ENCODE measurements around the gene OSBPL10. TPM values are rescaled to one million over a fixed set of nuclear protein-coding genes. Genes with fewer than 3 reads are reported as not detected.
A peak's percentile ranks its signal among the peaks of the same experiment; 100 is the strongest.

OSBPL10 gene
- polyA plus RNA-seq, 1 experiment, result 11.2 TPM

GRCh38 chr3:31636694-31637442 lies 344.2 kb downstream of the OSBPL10 start:
- TF ChIP-seq, protein P1, sequence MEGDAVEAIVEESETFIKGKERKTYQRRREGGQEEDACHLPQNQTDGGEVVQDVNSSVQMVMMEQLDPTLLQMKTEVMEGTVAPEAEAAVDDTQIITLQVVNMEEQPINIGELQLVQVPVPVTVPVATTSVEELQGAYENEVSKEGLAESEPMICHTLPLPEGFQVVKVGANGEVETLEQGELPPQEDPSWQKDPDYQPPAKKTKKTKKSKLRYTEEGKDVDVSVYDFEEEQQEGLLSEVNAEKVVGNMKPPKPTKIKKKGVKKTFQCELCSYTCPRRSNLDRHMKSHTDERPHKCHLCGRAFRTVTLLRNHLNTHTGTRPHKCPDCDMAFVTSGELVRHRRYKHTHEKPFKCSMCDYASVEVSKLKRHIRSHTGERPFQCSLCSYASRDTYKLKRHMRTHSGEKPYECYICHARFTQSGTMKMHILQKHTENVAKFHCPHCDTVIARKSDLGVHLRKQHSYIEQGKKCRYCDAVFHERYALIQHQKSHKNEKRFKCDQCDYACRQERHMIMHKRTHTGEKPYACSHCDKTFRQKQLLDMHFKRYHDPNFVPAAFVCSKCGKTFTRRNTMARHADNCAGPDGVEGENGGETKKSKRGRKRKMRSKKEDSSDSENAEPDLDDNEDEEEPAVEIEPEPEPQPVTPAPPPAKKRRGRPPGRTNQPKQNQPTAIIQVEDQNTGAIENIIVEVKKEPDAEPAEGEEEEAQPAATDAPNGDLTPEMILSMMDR (IDR thresholded peaks at IDR 0.05; ENCODE audit: insufficient read depth, low read depth, low read length), result no peak
- ChIA-PET POLR2A (no interaction called here), CTCF (no interaction called here)
- no peaks in the 10 kb centered on the region for H3K27me3 ChIP-seq (ENCODE audit: control insufficient read depth, insufficient read depth, low read length)
- no peaks in the 10 kb centered on the region for H3K36me3 ChIP-seq (ENCODE audit: control insufficient read depth, insufficient read depth, low read length)
- no peak overlapping the region for H3K4me3 ChIP-seq (ENCODE audit: low read depth, low read length)
- no peak for DNase-seq (ENCODE audit: low read depth)

GRCh38 chr3:31636049-31636448 lies 345.0 kb downstream of the OSBPL10 start:
- DNase-seq (ENCODE audit: low read depth), result no peak
- CTCF ChIA-PET, result interaction anchor here (0.9 kb wide), 1 partner anchor 868 kb away, joined by 4 read pairs; no protein-coding TSS in a partner anchor
- H3K27me3 ChIP-seq (ENCODE audit: control insufficient read depth, insufficient read depth, low read length), result no peaks in the 10 kb centered on the region
- no peak overlapping the region for H3K4me3 ChIP-seq (ENCODE audit: low read depth, low read length)
- POLR2A ChIA-PET, result no interaction called here
- H3K36me3 ChIP-seq (ENCODE audit: control insufficient read depth, insufficient read depth, low read length), result no peaks in the 10 kb centered on the region
- TF ChIP-seq, protein P1 (IDR thresholded peaks at IDR 0.05; ENCODE audit: insufficient read depth, low read depth, low read length), result no peak

DNA sequence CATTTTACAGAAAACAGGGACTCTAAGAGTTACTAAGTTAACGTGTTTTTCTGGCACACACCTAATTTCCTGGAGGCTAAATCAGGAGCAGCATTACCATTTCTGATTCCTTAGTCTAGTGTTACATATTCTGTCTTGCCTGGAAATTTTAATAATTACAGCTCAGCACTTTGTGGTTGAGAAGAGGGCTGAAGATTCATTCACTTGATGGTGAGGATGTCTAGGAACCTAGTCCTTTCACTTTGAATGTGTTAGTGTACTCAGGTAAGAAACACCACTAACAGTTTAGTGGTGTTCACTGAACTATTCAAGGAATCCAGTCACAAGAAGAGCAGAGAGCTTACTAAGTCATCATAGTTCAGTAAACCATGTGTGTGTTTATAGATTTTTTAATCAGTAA lies 345.5 kb downstream of the OSBPL10 start:
- DNase-seq (ENCODE audit: low read depth), result no peak
- TF ChIP-seq, protein P1 (IDR thresholded peaks at IDR 0.05; ENCODE audit: insufficient read depth, low read depth, low read length), result no peak
- ChIA-PET POLR2A (no interaction called here), CTCF (interaction anchor here (0.9 kb wide), 1 partner anchor 867 kb away, joined by 4 read pairs; no protein-coding TSS in a partner anchor)
- H3K27me3 ChIP-seq (ENCODE audit: control insufficient read depth, insufficient read depth, low read length), result no peaks in the 10 kb centered on the region
- no peak overlapping the region for H3K4me3 ChIP-seq (ENCODE audit: low read depth, low read length)
- H3K36me3 ChIP-seq (ENCODE audit: control insufficient read depth, insufficient read depth, low read length), result no peaks in the 10 kb centered on the region

DNA sequence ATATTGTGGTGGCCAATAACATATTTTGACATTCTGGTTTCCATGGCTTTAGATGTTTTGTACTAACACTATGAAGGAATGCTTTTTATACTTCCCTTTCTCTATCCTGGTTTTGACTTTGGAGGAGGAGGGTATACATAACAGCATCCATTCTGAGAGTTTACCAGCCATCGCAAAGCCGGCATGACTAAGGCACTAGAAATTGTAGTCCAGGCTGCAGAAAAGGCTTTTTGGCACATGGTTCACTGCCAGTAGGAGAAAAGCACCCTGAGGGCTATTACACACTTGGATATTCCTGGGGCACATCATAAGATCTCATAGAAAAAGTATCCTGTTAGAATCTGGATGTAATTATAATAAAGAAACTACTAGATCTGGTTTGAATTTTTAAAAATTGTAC lies 346.6 kb downstream of the OSBPL10 start:
- POLR2A ChIA-PET, result no interaction called here
- TF ChIP-seq, protein P1 (IDR thresholded peaks at IDR 0.05; ENCODE audit: insufficient read depth, low read depth, low read length), result no peak
- DNase-seq (ENCODE audit: low read depth), result peak; percentile 81
- H3K4me3 ChIP-seq (ENCODE audit: low read depth, low read length), result no peak overlapping the region
- H3K36me3 ChIP-seq (ENCODE audit: control insufficient read depth, insufficient read depth, low read length), result no peaks in the 10 kb centered on the region
- no peaks in the 10 kb centered on the region for H3K27me3 ChIP-seq (ENCODE audit: control insufficient read depth, insufficient read depth, low read length)
- CTCF ChIA-PET, result no interaction called here

DNA sequence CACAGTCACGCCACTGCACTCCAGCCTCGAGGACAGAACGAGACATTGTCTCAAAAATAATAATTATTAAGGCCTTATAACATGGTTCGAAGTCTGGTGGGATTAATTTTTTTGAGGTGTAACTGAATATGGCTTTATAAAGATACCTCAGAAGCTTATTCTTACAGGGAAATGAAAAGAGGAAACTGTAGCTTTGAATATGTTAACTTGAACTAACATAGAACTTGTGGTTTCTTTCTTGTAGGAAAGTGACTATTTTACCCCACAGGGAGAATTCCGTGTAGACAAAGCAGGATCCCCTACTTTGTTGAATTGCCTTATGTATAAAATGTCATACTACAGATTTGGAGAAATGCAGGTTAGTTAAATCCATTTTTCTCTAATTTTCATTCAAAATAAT lies 352.0 kb downstream of the OSBPL10 start:
- TF ChIP-seq, protein P1 (IDR thresholded peaks at IDR 0.05; ENCODE audit: insufficient read depth, low read depth, low read length), result no peak
- ChIA-PET POLR2A (no interaction called here), CTCF (interaction anchor here (0.8 to 1.0 kb wide), 2 partner anchors 9 to 10 kb away, joined by 3 read pairs; no protein-coding TSS in a partner anchor)
- no peak overlapping the region for H3K4me3 ChIP-seq (ENCODE audit: low read depth, low read length)
- no peak for DNase-seq (ENCODE audit: low read depth)
- H3K36me3 ChIP-seq (ENCODE audit: control insufficient read depth, insufficient read depth, low read length), result no peaks in the 10 kb centered on the region; the same call in 1 of the 2 replicates
- H3K27me3 ChIP-seq (ENCODE audit: control insufficient read depth, insufficient read depth, low read length), result no peaks in the 10 kb centered on the region
